ENCODE results near the gene ELL.

ELL gene

DNA sequence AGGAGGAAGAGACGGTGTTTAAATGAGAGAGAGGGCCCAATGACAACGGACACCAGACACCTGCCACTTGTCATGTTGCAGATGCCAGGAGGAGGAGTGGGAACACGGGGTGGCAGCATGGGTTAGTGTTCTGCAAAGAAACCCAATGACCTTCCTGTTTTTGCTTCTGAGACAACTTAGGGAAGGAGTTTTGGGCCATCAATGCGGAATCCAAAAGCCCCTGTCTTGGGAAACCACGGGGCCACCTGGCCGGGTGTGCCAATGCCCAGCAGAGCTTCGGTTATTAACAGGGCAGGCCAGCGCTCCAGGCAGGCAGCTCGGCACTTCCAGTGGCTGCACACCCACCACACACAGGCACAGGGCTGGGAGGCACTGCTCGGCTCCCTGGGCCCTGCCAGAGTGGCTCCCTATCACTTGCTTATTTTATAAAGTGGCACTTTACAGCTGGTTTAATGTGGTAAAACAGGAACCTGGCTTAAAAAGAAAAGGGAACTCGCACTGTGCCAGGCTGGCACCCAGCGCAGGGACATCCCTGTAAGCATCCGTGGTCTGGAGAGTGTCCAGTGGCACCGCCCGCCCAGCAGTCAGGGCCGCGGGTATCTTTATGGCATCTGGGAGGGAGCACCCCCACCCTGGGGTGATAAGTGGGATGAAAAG, 19.1 kb downstream of the ELL start:
- no peak for TF ChIP-seq ZFX (IDR thresholded peaks at IDR 0.05; ENCODE audit: borderline replicate concordance)
- TF ChIP-seq, protein P1, sequence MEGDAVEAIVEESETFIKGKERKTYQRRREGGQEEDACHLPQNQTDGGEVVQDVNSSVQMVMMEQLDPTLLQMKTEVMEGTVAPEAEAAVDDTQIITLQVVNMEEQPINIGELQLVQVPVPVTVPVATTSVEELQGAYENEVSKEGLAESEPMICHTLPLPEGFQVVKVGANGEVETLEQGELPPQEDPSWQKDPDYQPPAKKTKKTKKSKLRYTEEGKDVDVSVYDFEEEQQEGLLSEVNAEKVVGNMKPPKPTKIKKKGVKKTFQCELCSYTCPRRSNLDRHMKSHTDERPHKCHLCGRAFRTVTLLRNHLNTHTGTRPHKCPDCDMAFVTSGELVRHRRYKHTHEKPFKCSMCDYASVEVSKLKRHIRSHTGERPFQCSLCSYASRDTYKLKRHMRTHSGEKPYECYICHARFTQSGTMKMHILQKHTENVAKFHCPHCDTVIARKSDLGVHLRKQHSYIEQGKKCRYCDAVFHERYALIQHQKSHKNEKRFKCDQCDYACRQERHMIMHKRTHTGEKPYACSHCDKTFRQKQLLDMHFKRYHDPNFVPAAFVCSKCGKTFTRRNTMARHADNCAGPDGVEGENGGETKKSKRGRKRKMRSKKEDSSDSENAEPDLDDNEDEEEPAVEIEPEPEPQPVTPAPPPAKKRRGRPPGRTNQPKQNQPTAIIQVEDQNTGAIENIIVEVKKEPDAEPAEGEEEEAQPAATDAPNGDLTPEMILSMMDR (IDR thresholded peaks at IDR 0.05): no peak
- peak overlapping the region; percentile 86 for H3K27ac ChIP-seq

DNA sequence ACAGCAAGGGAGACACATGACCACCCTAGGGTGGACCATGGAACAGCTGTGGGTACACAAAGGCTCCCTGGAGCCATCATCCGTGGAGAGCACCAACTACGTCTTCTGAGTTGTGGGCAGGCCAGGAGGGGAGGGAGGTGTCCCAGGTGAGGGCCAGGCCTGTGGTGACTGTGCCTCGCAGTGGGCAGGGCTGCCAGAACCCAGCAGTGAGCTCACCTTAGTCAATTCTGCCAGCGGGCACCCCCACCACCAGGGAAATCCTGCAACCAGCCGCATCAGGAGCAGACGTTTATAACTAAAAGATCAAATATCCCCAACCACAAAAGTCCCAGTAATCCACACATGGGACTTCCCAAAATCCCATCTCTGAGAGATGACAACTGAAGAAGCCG, 19.6 kb downstream of the ELL start:
- no peak for TF ChIP-seq ZFX (IDR thresholded peaks at IDR 0.05; ENCODE audit: borderline replicate concordance)
- TF ChIP-seq, protein P1 (IDR thresholded peaks at IDR 0.05): no peak
- peak overlapping the region; percentile 86; the same call in 1 of the 2 replicates for H3K27ac ChIP-seq

DNA sequence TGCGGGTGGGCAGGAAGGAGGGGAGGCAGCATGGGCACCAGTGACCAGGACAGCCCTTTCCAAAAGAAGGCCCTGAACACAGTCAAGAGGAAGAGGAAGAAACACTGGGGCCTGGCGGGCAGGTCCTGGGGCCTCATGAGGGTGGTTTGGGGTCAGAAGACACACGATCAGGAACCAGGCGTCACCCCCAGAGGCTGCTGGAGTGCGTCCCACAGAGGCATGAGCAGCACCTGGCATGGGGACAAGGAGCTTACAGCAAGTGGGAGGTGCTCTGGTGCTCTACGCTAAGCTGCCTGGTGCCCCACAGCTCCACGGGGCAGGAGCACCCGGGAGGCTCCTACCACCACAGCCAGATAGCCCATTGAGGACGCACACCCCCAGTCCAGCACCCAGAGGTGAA, 20.0 kb downstream of the ELL start:
- H3K27ac ChIP-seq: no peak overlapping the region
- TF ChIP-seq, protein P1 (IDR thresholded peaks at IDR 0.05): no peak
- no peak for TF ChIP-seq ZFX (IDR thresholded peaks at IDR 0.05; ENCODE audit: borderline replicate concordance)

DNA sequence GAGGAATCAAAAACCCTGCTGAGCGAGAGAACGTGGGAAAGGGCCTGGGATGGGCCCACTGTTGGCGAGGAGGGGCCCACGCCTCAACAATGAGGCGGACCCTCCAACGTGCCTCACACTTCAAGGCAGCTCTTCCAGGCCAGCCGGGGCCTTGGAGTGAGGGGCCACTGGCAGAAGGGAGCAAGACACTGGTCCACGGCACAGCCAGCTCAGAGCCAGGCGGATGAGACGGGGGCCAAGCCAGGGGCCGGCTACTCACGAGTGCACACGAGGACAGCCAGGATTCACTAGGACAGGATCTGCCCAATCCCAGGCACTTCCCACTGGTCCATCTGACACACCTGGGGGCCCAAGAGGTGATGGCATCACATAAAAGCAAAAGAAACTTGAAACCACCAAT, 20.5 kb downstream of the ELL start:
- H3K27ac ChIP-seq: 0 out of 2 replicates have a peak overlapping the region, but pooled peaks have one; percentile 20
- TF ChIP-seq, protein P1 (IDR thresholded peaks at IDR 0.05): no peak
- no peak for TF ChIP-seq ZFX (IDR thresholded peaks at IDR 0.05; ENCODE audit: borderline replicate concordance)

DNA sequence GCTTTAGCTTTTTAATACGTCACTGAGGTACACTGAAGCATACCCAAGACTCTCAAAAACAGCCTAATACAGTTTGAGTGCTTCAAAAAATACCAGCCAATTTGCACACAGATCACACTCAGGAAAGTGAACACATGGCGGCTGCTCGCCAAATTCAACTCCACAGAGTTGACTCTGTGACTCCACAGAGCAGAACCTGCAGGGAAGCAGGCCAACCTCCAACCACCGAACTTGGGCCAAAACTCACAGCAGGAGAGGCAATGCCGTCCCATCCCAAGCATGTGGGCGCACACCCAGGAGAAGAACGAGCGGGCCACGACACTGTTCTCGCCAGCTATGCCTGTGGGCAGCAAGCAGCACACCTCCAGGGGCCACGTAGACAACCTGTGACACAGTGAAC, 21.1 kb downstream of the ELL start:
- TF ChIP-seq, protein P1 (IDR thresholded peaks at IDR 0.05): no peak
- no peak for TF ChIP-seq ZFX (IDR thresholded peaks at IDR 0.05; ENCODE audit: borderline replicate concordance)
- H3K27ac ChIP-seq: 0 out of 2 replicates have a peak overlapping the region, but pooled peaks have one; percentile 20

DNA sequence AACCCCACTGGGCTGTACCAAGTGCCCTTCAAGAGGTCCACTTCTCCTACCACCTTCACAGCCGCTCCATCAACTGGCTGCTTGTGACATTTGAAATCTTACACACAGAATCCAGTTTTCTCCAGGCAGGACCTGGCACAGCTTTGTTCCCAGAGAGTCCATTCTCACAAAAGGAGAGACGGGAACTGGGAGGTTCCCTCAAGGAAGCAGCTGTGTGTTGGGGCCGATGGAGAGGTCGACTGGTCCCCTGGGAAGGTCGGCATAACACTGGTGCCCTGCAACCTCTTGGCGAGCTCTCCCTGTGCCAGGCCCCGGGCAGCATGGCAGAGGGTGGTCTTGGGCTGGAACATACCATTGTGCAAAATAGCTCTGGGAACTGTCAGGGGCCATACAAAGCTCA, 21.5 kb downstream of the ELL start:
- TF ChIP-seq, protein P1 (IDR thresholded peaks at IDR 0.05): no peak
- TF ChIP-seq ZFX (IDR thresholded peaks at IDR 0.05; ENCODE audit: borderline replicate concordance): no peak
- 0 out of 2 replicates have a peak overlapping the region, but pooled peaks have one; percentile 20 for H3K27ac ChIP-seq

DNA sequence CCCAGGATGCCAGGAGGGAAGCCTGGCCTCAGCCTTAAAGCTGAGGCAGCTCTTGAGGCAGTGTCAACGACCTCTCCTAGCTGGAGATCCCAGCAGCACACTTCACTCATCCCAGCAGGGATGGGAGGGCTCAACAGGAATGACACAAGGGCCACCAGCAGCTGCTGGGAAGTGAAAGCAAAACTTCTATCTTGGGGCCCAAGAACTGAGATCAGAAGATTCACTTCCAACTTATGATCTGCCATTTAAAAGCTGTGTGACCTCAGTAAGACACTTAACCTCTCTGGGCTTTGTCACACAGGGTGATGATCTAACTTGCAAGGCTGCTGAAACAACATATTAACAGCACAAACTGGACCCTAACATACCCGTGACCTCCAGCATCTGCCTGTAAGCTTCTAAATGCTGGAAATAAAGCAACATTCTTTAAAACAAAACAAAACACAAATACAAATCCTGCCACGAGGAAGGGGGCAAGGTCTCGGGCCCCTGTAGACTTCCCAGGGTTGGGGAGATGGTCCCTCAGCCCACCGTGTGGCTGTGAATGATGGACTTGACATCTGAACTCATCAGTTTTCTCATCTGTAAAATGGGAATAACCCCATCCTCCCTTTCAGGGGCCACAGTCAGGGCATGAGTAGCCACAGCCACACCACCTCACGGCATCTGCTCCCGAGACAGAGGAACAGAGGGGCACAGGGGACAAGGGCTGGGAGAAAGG, 22.7 kb downstream of the ELL start:
- H3K27ac ChIP-seq: no peak overlapping the region
- TF ChIP-seq, protein P1 (IDR thresholded peaks at IDR 0.05): no peak
- TF ChIP-seq ZFX (IDR thresholded peaks at IDR 0.05; ENCODE audit: borderline replicate concordance): no peak
